G401 (cell line): Measurements from ENCODE around the gene XPR1. TPM values are rescaled to one million over a fixed set of nuclear protein-coding genes. Genes with fewer than 3 reads are reported as not detected.
A peak's percentile ranks its signal among the peaks of the same experiment; 100 is the strongest.
"Not testable (repeated sequence)": the region's sequence is repeated elsewhere in the genome, so short reads cannot be mapped to it uniquely, and the experiment has no call there.

ENCODE experiments used
- DNase-seq: peaks from one replicate; pipeline ENCODE4 v3.0.0-alpha.2; 2015; ENCODE audit warnings: low spot score
- in situ Hi-C: cut with HindIII; loops from 2 replicates; pipeline ENCODE4 v1.10.0; 2016; ENCODE audit warnings: low sequenced_read_pairs, mixed read lengths
- total RNA-seq: library from RNA; depleted of rRNA; stranded (reverse); fragments of >200 nt; shearing (Covaris generic); gene quantifications from 2 replicates; pipeline ENCODE4 v1.2.3, GENCODE V29; 2014

XPR1 gene
- total RNA-seq, 1 experiment from 2014 or later = 29.6 TPM

GRCh38 chr1:180762796-180763195 lies 131.0 kb downstream of the XPR1 start:
- DNase-seq = no peak
- in situ Hi-C loops = no loop called here

GRCh38 chr1:180765151-180765550 lies 133.3 kb downstream of the XPR1 start:
- in situ Hi-C loops = no loop called here
- no peak for DNase-seq

GRCh38 chr1:180769889-180770288 lies 138.1 kb downstream of the XPR1 start:
- no peak for DNase-seq
- in situ Hi-C loops = no loop called here

- in situ Hi-C loops = no loop called here
- no peak for DNase-seq
These were observed 141.5 kb downstream of the XPR1 start for GRCh38 chr1:180773210-180773865.

GRCh38 chr1:180775801-180776200 lies 144.0 kb downstream of the XPR1 start:
- in situ Hi-C loops = no loop called here
- DNase-seq = no peak

- in situ Hi-C loops = no loop called here
- DNase-seq = no peak
These were observed 145.4 kb downstream of the XPR1 start for GRCh38 chr1:180777072-180777689.

- in situ Hi-C loops = no loop called here
- no peak for DNase-seq
These were observed 147.1 kb downstream of the XPR1 start for GRCh38 chr1:180778782-180779398.

- in situ Hi-C loops = no loop called here
- DNase-seq = no peak
These were observed 147.8 kb downstream of the XPR1 start for GRCh38 chr1:180779584-180779983.

GRCh38 chr1:180781718-180782117 lies 149.9 kb downstream of the XPR1 start:
- in situ Hi-C loops = no loop called here
- DNase-seq = no peak

- in situ Hi-C loops = no loop called here
- no peak for DNase-seq
These were observed 153.5 kb downstream of the XPR1 start for GRCh38 chr1:180785291-180785690.

- in situ Hi-C loops = no loop called here
- DNase-seq = no peak
These were observed 154.1 kb downstream of the XPR1 start for GRCh38 chr1:180785887-180786286.

- in situ Hi-C loops = no loop called here
- DNase-seq = peak; percentile 11
These were observed 154.8 kb downstream of the XPR1 start for GRCh38 chr1:180786624-180787023.

GRCh38 chr1:180787628-180788307 lies 155.9 kb downstream of the XPR1 start:
- DNase-seq = no peak
- in situ Hi-C loops = no loop called here

- in situ Hi-C loops = no loop called here
- DNase-seq = no peak
These were observed 157.6 kb downstream of the XPR1 start for GRCh38 chr1:180789460-180789859.

GRCh38 chr1:180791152-180791551 lies 159.3 kb downstream of the XPR1 start:
- DNase-seq, in situ Hi-C loops: not testable (repeated sequence)

- in situ Hi-C loops = no loop called here
- no peak for DNase-seq
These were observed 160.0 kb downstream of the XPR1 start for GRCh38 chr1:180791806-180792205.

- in situ Hi-C loops = no loop called here
These were observed 161.6 kb downstream of the XPR1 start for GRCh38 chr1:180793451-180793850.

GRCh38 chr1:180796897-180797640 lies 165.2 kb downstream of the XPR1 start:
- in situ Hi-C loops = no loop called here
- DNase-seq = no peak

More at GRCh38 chr1:180793451-180793850, 161.6 kb downstream of the XPR1 start:
- no peak for DNase-seq

GRCh38 chr1:180800945-180801344 lies 169.1 kb downstream of the XPR1 start:
- DNase-seq = no peak
- in situ Hi-C loops = no loop called here
